Keratinocyte (primary cell): ENCODE results near the gene KCNJ1. TPM values are rescaled to one million over a fixed set of nuclear protein-coding genes. Genes with fewer than 3 reads are reported as not detected.

Experiments
- DNase-seq: peaks from one replicate; pipeline ENCODE4 v3.0.0-alpha.2; 2011; ENCODE audit warnings: low read depth, missing footprints, low spot score
- FAIRE-seq: peaks from 2 replicates; lab custom pipeline; 2011; peaks lifted over from hg19 to GRCh38; lab: Jason Lieb, UNC
- H2AFZ ChIP-seq: 2 replicates; pipeline ENCODE4 v1.6.0; 2012; ENCODE audit warnings: low read length, control low read depth, inconsistent platforms; ENCODE audit not compliant: control insufficient read depth
- H3K27ac ChIP-seq: 2 replicates; pipeline ENCODE4 v1.5.1; 2011; ENCODE audit warnings: low read length; ENCODE audit not compliant: control insufficient read depth, insufficient read depth
- H3K27me3 ChIP-seq: 3 replicates; pipeline ENCODE4 v1.6.0; 2011; ENCODE audit warnings: low read length; ENCODE audit not compliant: control insufficient read depth, insufficient read depth; ENCODE audit errors: extremely low read depth
- H3K36me3 ChIP-seq, 2 experiments: 2 replicates in 1 of 2; 3 replicates in 1 of 2; pipeline ENCODE4 v1.5.1; 2011; ENCODE audit warnings: low read length in 2 of 2, mild to moderate bottlenecking in 1 of 2; ENCODE audit not compliant: control insufficient read depth in 2 of 2, insufficient read depth in 2 of 2; ENCODE audit errors: extremely low read depth in 1 of 2
- H3K4me1 ChIP-seq: 3 replicates; pipeline ENCODE4 v1.5.1; 2011; ENCODE audit warnings: low read length; ENCODE audit not compliant: control insufficient read depth, insufficient read depth; ENCODE audit errors: extremely low read depth
- H3K4me2 ChIP-seq: 3 replicates; pipeline ENCODE4 v1.6.0; 2011; ENCODE audit warnings: low read depth, low read length; ENCODE audit not compliant: control insufficient read depth, insufficient read depth; ENCODE audit errors: extremely low read depth
- H3K4me3 ChIP-seq, 3 experiments: fragments of 200-600 bp in 1 of 3; sonication (generic) in 1 of 3; 2 replicates in 2 of 3; 3 replicates in 1 of 3; pipeline ENCODE4 v1.5.1; 2011 to 2016; ENCODE audit warnings: low read length in 3 of 3, mild to moderate bottlenecking in 3 of 3, control low read depth in 2 of 3, inconsistent platforms in 1 of 3, low read depth in 1 of 3, mixed read lengths in 1 of 3, mixed run types in 1 of 3, moderate library complexity in 1 of 3; ENCODE audit not compliant: control insufficient read depth in 2 of 3, insufficient read depth in 2 of 3; ENCODE audit errors: extremely low read depth in 1 of 3
- H3K79me2 ChIP-seq: 2 replicates; pipeline ENCODE4 v1.6.0; 2012; ENCODE audit warnings: low read length; ENCODE audit not compliant: control insufficient read depth, insufficient read depth
- H3K9ac ChIP-seq: 3 replicates; pipeline ENCODE4 v1.6.0; 2011; ENCODE audit warnings: low read length; ENCODE audit not compliant: control insufficient read depth, insufficient read depth; ENCODE audit errors: extremely low read depth
- H3K9me1 ChIP-seq: 3 replicates; pipeline ENCODE4 v1.6.0; 2011; ENCODE audit warnings: low read length; ENCODE audit not compliant: control insufficient read depth, insufficient read depth; ENCODE audit errors: extremely low read depth
- H3K9me3 ChIP-seq: 2 replicates; pipeline ENCODE4 v1.5.1; 2012; ENCODE audit warnings: low read depth, low read length; ENCODE audit not compliant: control insufficient read depth
- H4K20me1 ChIP-seq: 3 replicates; pipeline ENCODE4 v1.6.0; 2011; ENCODE audit warnings: low read length; ENCODE audit not compliant: control insufficient read depth, insufficient read depth; ENCODE audit errors: extremely low read depth
- EZH2 ChIP-seq: IDR thresholded peaks from one replicate; pipeline ENCODE4 v1.6.1; 2012; ENCODE audit warnings: inconsistent platforms, mild to moderate bottlenecking, low read length, moderate library complexity
- dilution Hi-C: fragments of 300-500 bp; cut with MboI; formaldehyde crosslinking; loops from one replicate; pipeline ENCODE4 v1.7.0; 2020; ENCODE audit warnings: low sequenced_read_pairs; ENCODE audit not compliant: extremely low pct_ligation_motif_present
- polyA minus RNA-seq, 3 experiments: library from RNA; depleted of rRNA, polyadenylated mRNA; stranded (reverse); fragments of >200 nt; gene quantifications; 1 replicate in 1 of 3; 2 replicates in 1 of 3; 3 replicates in 1 of 3; pipeline ENCODE4 v1.2.3, GENCODE V29; 2011
- polyA plus RNA-seq, 5 experiments: library from polyadenylated mRNA; depleted of rRNA in 3 of 5; stranded (reverse) in 3 of 5; stranded (forward) in 1 of 5; unstranded in 1 of 5; fragments of >200 nt; gene quantifications; 1 replicate in 1 of 5; 2 replicates in 3 of 5; 3 replicates in 1 of 5; pipeline versions ENCODE4 v1.2.1 to v1.2.3, GENCODE V29; 2011 to 2012; ENCODE audit warnings: missing spikeins in 2 of 5, low read depth in 1 of 5, low replicate concordance in 1 of 5
- TF ChIP-seq, protein P1 (sequence below), 3 experiments: IDR thresholded peaks in 1 of 3; conservative IDR thresholded peaks in 1 of 3; optimal IDR thresholded peaks in 1 of 3; 2 replicates in 2 of 3; 3 replicates in 1 of 3; pipeline versions ENCODE3 to v1.5.1; 2011; ENCODE audit warnings: low read length in 3 of 3, mild to moderate bottlenecking in 3 of 3, moderate library complexity in 2 of 3, control low read depth in 1 of 3, inconsistent platforms in 1 of 3; ENCODE audit not compliant: insufficient read depth in 2 of 3; ENCODE audit errors: extremely low read depth in 1 of 3

KCNJ1 gene
- 0.06 to 0.12 TPM (median 0.09 TPM) in 3 replicates for polyA plus RNA-seq
- not detected for polyA plus RNA-seq (2011; ENCODE audit: low read depth)
- polyA plus RNA-seq (2011; cell fraction: cytosol; rRNA removed): 0.04 TPM in 1 of 2 replicates, not detected in the other
- 0.16 and 0.27 TPM in 2 replicates for polyA plus RNA-seq (2011; cell fraction: nucleus; rRNA removed)
- 0.08 and 0.30 TPM in 2 replicates for polyA plus RNA-seq (2012; ENCODE audit: low replicate concordance)
- polyA minus RNA-seq: not detected in 3 replicates
- not detected for polyA minus RNA-seq (2011; cell fraction: cytosol; rRNA and poly(A)+ RNA removed)
- polyA minus RNA-seq (2011; cell fraction: nucleus; rRNA and poly(A)+ RNA removed): 0.16 TPM in 1 of 2 replicates, not detected in the other

DNA sequence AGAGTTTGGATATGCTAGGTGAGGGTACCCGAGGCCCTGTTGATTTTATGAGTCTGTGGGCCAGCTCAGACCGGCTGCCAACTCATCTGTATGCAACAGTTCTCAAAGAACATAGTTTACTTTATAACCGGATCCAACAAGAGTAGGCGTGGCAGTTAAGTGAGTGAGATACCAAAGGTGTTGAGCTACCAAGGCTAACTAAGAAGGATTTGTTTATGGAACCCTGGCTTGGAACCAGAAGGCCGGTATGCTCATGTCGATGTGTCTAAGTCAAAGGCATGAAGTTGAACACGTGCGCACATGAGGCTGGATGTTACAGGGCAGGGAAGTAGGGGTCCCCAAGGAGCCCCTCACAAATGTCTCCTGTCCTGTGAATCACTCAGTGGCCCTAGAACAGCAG lies at the start of gene KCNJ1:
TSS of gene KCNJ1 (minus strand) at position 20 of the 400 bp plus-strand sequence. CDS start 27,053 bp downstream, outside the sequence.
- no peaks in the 10 kb centered on the region for H3K9me1 ChIP-seq
- FAIRE-seq (no peak), DNase-seq (no peak)
- dilution Hi-C loops: no loop called here
- no peaks in the 10 kb centered on the region for H3K36me3 ChIP-seq
- no peaks in the 10 kb centered on the region for H3K9me3 ChIP-seq
- H2AFZ ChIP-seq: no peak within 1 kb of the TSS
- H4K20me1 ChIP-seq: no peaks in the 10 kb centered on the region
- no peaks in the 10 kb centered on the region for H3K27me3 ChIP-seq
- no peak within 1 kb of the TSS for H3K4me3 ChIP-seq
- H3K27ac ChIP-seq: no peak within 1 kb of the TSS
- H3K79me2 ChIP-seq: no peaks in the 10 kb centered on the region
- H3K4me2 ChIP-seq: no peak within 1 kb of the TSS
- peaks cover 13% of the 10 kb centered on the region for H3K4me1 ChIP-seq
- no peak for TF ChIP-seq EZH2
- TF ChIP-seq, protein P1, sequence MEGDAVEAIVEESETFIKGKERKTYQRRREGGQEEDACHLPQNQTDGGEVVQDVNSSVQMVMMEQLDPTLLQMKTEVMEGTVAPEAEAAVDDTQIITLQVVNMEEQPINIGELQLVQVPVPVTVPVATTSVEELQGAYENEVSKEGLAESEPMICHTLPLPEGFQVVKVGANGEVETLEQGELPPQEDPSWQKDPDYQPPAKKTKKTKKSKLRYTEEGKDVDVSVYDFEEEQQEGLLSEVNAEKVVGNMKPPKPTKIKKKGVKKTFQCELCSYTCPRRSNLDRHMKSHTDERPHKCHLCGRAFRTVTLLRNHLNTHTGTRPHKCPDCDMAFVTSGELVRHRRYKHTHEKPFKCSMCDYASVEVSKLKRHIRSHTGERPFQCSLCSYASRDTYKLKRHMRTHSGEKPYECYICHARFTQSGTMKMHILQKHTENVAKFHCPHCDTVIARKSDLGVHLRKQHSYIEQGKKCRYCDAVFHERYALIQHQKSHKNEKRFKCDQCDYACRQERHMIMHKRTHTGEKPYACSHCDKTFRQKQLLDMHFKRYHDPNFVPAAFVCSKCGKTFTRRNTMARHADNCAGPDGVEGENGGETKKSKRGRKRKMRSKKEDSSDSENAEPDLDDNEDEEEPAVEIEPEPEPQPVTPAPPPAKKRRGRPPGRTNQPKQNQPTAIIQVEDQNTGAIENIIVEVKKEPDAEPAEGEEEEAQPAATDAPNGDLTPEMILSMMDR (optimal IDR thresholded peaks at IDR 0.05 in 1 of 3, IDR thresholded peaks at IDR 0.05 in 1 of 3, conservative IDR thresholded peaks at IDR 0.05 in 1 of 3; ENCODE audit: extremely low read depth in 1 of 3, insufficient read depth in 2 of 3, low read length in 3 of 3): no peak
- no peak within 1 kb of the TSS for H3K9ac ChIP-seq

DNA sequence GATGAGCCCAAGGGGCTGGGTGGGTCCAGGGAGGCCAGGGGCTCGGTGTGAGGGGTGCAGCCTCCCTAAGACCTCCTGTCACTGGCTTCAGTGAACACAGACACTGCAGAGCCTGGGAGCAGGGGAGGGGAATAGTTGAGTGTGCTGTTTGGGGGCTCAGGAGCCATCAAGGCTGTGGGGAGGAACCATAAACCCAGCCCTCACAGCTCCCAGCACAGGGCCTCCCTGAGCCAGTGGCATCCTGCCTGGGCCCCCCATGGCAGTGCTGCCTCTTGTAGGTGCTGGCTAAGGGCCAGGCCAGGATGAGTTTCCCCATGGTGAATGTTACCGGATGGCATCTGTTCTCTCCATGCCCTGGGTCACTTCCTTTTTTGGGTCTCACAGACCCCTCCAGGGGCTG lies 49.6 kb upstream of the KCNJ1 start:
- H3K4me2 ChIP-seq: no peak overlapping the region
- no peak overlapping the region for H3K27ac ChIP-seq
- H3K27me3 ChIP-seq: no peaks in the 10 kb centered on the region
- H3K9me3 ChIP-seq: no peaks in the 10 kb centered on the region
- no peak for TF ChIP-seq EZH2
- TF ChIP-seq, protein P1 (optimal IDR thresholded peaks at IDR 0.05 in 1 of 3, IDR thresholded peaks at IDR 0.05 in 1 of 3, conservative IDR thresholded peaks at IDR 0.05 in 1 of 3; ENCODE audit: extremely low read depth in 1 of 3, insufficient read depth in 2 of 3, low read length in 3 of 3): no peak
- H3K4me1 ChIP-seq: peaks cover 16% of the 10 kb centered on the region
- DNase-seq (no peak), FAIRE-seq (no peak)
- H4K20me1 ChIP-seq: no peaks in the 10 kb centered on the region
- H3K9ac ChIP-seq: no peak overlapping the region
- no peaks in the 10 kb centered on the region for H3K79me2 ChIP-seq
- H2AFZ ChIP-seq: no peak overlapping the region
- no peak overlapping the region for H3K4me3 ChIP-seq
- dilution Hi-C loops: no loop called here
- no peaks in the 10 kb centered on the region for H3K36me3 ChIP-seq
- H3K9me1 ChIP-seq: no peaks in the 10 kb centered on the region
